ENCODE results near the gene ERC2. TPM values are rescaled to one million over a fixed set of nuclear protein-coding genes. Genes with fewer than 3 reads are reported as not detected.

Gene ERC2
- total and polyA plus RNA-seq, 7 donors: 0.52 to 5.7 (median 1.2) TPM; not detected in 2

- no peak overlapping the region for H3K4me3 ChIP-seq
- intact Hi-C loops (cut with DNase I): no loop called here
- TF ChIP-seq, protein P1, sequence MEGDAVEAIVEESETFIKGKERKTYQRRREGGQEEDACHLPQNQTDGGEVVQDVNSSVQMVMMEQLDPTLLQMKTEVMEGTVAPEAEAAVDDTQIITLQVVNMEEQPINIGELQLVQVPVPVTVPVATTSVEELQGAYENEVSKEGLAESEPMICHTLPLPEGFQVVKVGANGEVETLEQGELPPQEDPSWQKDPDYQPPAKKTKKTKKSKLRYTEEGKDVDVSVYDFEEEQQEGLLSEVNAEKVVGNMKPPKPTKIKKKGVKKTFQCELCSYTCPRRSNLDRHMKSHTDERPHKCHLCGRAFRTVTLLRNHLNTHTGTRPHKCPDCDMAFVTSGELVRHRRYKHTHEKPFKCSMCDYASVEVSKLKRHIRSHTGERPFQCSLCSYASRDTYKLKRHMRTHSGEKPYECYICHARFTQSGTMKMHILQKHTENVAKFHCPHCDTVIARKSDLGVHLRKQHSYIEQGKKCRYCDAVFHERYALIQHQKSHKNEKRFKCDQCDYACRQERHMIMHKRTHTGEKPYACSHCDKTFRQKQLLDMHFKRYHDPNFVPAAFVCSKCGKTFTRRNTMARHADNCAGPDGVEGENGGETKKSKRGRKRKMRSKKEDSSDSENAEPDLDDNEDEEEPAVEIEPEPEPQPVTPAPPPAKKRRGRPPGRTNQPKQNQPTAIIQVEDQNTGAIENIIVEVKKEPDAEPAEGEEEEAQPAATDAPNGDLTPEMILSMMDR (IDR thresholded peaks at IDR 0.05): no peak
- TF ChIP-seq POLR2A (IDR thresholded peaks at IDR 0.05) (no peak), POLR2AphosphoS5 (IDR thresholded peaks at IDR 0.05) (no peak), EP300 (IDR thresholded peaks at IDR 0.05) (no peak)
- H3K9me3 ChIP-seq: no peaks in the 10 kb centered on the region
- H3K27me3 ChIP-seq: no peaks in the 10 kb centered on the region
- no peak overlapping the region for H3K27ac ChIP-seq
- DNase-seq: no peak
- H3K4me1 ChIP-seq: no peaks in the 10 kb centered on the region
- no peaks in the 10 kb centered on the region for H3K36me3 ChIP-seq
- 83 to 84% methylated on average over 2 of the region's 2 CpGs for WGBS, 2 donors
Observed at GRCh38 chr3:55828712-55829111, 639.6 kb downstream of the ERC2 start.

- DNase-seq: no peak
- Histone ChIP-seq H3K27me3 (no peaks in the 10 kb centered on the region), H3K9me3 (no peaks in the 10 kb centered on the region), H3K4me1 (no peaks in the 10 kb centered on the region), H3K4me3 (no peak overlapping the region), H3K36me3 (no peaks in the 10 kb centered on the region), H3K27ac (no peak overlapping the region)
- WGBS, 2 donors: 76 to 85% methylated on average over 10 of the region's 10 CpGs
- TF ChIP-seq, protein P1 (IDR thresholded peaks at IDR 0.05): no peak
- no peak for TF ChIP-seq EP300 (IDR thresholded peaks at IDR 0.05)
- TF ChIP-seq POLR2A (IDR thresholded peaks at IDR 0.05): no peak
- no peak for TF ChIP-seq POLR2AphosphoS5 (IDR thresholded peaks at IDR 0.05)
- intact Hi-C loops (cut with DNase I): no loop called here
Observed at GRCh38 chr3:55827786-55828185, 640.5 kb downstream of the ERC2 start.

DNA sequence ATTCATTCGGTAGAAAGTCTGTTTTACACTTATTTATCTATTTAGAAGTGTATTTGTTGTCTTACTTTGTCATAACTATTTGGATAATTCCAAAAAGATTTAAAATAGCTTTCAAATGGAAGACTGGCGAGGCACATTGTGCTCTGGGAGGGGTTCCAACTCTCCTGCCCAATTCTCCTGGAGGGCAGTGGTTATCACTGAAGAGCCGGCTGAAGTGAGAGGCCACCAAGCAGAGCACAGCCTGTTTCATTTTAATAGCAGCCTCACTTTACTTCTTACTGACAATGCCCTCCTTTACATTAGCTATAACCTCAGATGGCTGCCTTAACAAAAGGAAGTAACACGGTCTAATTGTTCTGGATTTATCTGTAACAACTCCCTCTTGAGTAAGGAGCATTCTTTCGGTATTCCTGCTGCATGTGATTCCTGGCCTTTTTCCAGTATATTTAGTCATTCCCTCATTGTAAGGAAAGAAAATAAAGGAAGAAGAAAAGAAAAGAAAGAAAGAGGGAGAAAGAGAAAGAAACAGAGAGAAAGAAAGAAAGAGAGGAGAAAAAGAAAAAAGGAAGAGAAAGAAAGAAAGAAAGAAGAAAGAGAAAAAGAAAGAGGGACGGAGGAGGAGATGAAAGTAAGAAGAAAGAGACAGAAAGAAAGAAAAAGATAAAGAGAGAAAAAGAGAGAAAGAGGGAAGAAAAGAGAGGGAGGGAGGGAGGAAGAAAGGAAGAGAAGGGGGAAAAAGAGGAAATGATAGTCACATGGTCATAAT is 641.4 kb downstream of the ERC2 start:
- DNase-seq: no peak
- H3K27ac ChIP-seq: no peak overlapping the region
- H3K27me3 ChIP-seq: no peaks in the 10 kb centered on the region
- H3K9me3 ChIP-seq: no peaks in the 10 kb centered on the region
- H3K36me3 ChIP-seq: no peaks in the 10 kb centered on the region
- TF ChIP-seq POLR2AphosphoS5 (IDR thresholded peaks at IDR 0.05): no peak
- no peak for TF ChIP-seq EP300 (IDR thresholded peaks at IDR 0.05)
- no peak for TF ChIP-seq POLR2A (IDR thresholded peaks at IDR 0.05)
- TF ChIP-seq, protein P1 (IDR thresholded peaks at IDR 0.05): no peak
- WGBS, 2 donors: 69 to 81% methylated on average over 6 of the region's 6 CpGs
- no peak overlapping the region for H3K4me3 ChIP-seq
- no peaks in the 10 kb centered on the region for H3K4me1 ChIP-seq
- intact Hi-C loops (cut with DNase I): no loop called here

GRCh38 chr3:55826097-55826496 is 642.2 kb downstream of the ERC2 start:
- TF ChIP-seq, protein P1 (IDR thresholded peaks at IDR 0.05): no peak
- no peak for TF ChIP-seq POLR2AphosphoS5 (IDR thresholded peaks at IDR 0.05)
- TF ChIP-seq POLR2A (IDR thresholded peaks at IDR 0.05): no peak
- TF ChIP-seq EP300 (IDR thresholded peaks at IDR 0.05): no peak
- Histone ChIP-seq H3K36me3 (no peaks in the 10 kb centered on the region), H3K27ac (no peak overlapping the region), H3K27me3 (no peaks in the 10 kb centered on the region), H3K4me1 (no peaks in the 10 kb centered on the region), H3K9me3 (no peaks in the 10 kb centered on the region), H3K4me3 (no peak overlapping the region)
- no peak for DNase-seq
- intact Hi-C loops (cut with DNase I): no loop called here

DNA sequence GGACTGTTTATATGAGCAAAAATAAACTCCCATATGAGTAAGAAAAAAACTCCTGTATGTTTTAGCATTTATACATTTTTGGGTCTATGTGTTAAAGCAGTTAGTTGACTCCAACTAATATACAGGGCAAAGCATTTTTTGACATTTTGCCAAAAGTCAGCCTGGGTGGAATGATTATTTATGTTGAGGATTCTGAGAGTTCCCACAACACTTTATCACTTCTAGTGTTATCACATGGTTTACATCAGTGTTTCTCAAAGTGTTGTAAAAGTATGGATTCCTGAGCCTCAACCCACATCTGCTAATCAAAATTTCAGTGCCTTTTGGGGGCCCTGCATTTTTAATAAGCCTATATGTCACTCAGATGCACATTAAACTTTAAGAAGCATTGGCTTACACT is 643.9 kb downstream of the ERC2 start:
- Histone ChIP-seq H3K4me1 (no peaks in the 10 kb centered on the region), H3K9me3 (no peaks in the 10 kb centered on the region), H3K36me3 (no peaks in the 10 kb centered on the region), H3K27me3 (no peaks in the 10 kb centered on the region), H3K27ac (no peak overlapping the region), H3K4me3 (no peak overlapping the region)
- no peak for DNase-seq
- TF ChIP-seq EP300 (IDR thresholded peaks at IDR 0.05): no peak
- TF ChIP-seq, protein P1 (IDR thresholded peaks at IDR 0.05): no peak
- no peak for TF ChIP-seq POLR2A (IDR thresholded peaks at IDR 0.05)
- TF ChIP-seq POLR2AphosphoS5 (IDR thresholded peaks at IDR 0.05): no peak
- intact Hi-C loops (cut with DNase I): no loop called here
